ENCODE results near the gene LRCH1. TPM values are rescaled to one million over a fixed set of nuclear protein-coding genes. Genes with fewer than 3 reads are reported as not detected.

The LRCH1 gene
- total and polyA plus RNA-seq, 11 donors, result 4.5 to 20.1 (median 12.5) TPM

DNA sequence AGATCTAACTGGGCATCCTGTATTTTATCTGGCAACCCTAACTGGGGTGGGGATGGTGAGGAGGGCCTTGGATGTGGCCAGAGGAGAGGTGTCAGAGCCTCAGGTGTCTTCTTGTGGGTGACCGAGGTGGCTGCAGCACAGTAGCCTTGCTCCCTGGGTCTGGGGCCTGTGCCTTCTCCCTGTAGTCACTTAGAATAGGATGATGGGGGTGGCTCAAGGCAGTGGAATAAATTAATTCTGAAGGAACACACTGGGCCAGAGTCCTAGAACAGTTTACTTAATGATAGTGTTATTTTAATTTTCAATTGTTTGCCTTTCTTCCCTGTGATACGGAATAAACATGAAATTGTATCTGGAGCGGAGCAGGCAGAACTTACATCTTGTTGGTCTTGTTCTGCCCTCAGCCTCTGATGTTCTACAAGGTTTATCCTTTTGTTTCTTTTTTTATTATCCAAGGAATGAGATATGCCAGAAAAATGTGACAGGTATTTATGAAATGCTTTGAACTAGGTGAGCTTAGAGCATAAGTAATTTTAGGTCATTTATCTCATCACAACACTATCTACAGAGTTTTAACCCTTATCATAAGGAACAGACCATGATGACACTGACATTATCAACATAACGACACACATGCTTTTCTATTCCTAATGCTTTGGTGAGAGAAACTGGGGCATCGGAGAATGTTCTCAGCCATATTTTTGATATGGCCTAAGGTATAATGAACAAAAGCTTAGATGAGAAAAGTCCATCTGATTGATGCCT lies 51.4 kb downstream of the LRCH1 start:
- Histone ChIP-seq H3K36me3 (no peaks in the 10 kb centered on the region), H3K27me3 (no peaks in the 10 kb centered on the region), H3K4me1 (peaks cover 15 to 96% (median 86%) of the 10 kb centered on the region in 12 donors), H3K27ac (peak overlapping the region in 11 of 12 donors; percentile 16 to 72 (median 61)), H3K9me3 (no peaks in the 10 kb centered on the region), H3K4me3 (no peak overlapping the region)
- no peak for TF ChIP-seq POLR2A (IDR thresholded peaks at IDR 0.05)
- DNase-seq, result no peak
- 79 to 82% (median 80%) methylated on average over 5 of the region's 5 CpGs for WGBS, 4 donors
- ATAC-seq, result peak in 2 of 4 donors; percentile 10 to 23
- intact Hi-C loops (cut with DNase I), result loop anchor here in 4 of 10 donors (5.0 to 10.0 kb wide), 3 partner anchors 47 to 52 kb away; partner anchors contain the start of gene LRCH1 (in 3 of the 4)

DNA sequence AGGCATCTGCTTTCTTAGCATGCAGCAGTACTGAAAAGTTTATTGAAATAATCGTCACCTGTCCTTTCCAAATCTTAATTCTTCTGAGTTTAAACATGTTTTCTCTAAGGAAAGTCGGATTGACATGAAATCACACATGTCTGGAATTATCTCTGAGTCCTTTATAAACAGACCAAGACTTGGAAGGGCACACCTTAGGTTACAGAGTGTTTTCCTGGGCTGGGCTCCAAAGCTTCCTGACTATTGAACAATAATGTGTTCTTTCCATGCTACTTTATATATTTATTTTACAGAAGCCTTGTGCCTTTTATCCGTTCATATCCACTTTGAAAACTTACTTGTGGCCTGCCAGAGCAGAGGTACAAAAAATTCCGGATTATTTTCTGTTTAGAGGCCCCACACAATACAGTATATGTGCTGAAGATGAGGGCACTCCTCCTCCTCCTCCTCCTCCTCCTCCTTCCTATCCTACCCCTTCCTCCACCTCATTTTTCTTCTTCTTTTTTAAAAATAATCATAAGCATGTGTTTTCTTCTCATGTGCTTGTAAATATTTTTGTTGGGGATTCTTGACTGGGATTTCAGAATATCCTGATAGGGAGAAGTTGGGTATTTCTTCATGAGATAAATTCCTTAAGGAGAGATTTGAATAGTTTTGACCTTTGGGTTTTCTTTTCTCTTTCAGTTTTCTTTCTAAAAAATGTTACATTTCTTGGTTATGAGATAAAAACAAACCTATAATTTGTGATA lies 52.3 kb downstream of the LRCH1 start:
- Histone ChIP-seq H3K27me3 (no peaks in the 10 kb centered on the region), H3K9me3 (no peaks in the 10 kb centered on the region), H3K36me3 (no peaks in the 10 kb centered on the region), H3K4me3 (no peak overlapping the region), H3K4me1 (peaks cover 15 to 94% (median 79%) of the 10 kb centered on the region in 12 donors), H3K27ac (peak overlapping the region; percentile 20 to 72 (median 61))
- ATAC-seq, result peak; percentile 48 to 72 (median 60)
- no peak for TF ChIP-seq POLR2A (IDR thresholded peaks at IDR 0.05)
- TF ChIP-seq, protein P1, sequence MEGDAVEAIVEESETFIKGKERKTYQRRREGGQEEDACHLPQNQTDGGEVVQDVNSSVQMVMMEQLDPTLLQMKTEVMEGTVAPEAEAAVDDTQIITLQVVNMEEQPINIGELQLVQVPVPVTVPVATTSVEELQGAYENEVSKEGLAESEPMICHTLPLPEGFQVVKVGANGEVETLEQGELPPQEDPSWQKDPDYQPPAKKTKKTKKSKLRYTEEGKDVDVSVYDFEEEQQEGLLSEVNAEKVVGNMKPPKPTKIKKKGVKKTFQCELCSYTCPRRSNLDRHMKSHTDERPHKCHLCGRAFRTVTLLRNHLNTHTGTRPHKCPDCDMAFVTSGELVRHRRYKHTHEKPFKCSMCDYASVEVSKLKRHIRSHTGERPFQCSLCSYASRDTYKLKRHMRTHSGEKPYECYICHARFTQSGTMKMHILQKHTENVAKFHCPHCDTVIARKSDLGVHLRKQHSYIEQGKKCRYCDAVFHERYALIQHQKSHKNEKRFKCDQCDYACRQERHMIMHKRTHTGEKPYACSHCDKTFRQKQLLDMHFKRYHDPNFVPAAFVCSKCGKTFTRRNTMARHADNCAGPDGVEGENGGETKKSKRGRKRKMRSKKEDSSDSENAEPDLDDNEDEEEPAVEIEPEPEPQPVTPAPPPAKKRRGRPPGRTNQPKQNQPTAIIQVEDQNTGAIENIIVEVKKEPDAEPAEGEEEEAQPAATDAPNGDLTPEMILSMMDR (IDR thresholded peaks at IDR 0.05), result no peak
- WGBS, 4 donors, result 21 to 35% (median 31%) methylated on average over 4 of the region's 4 CpGs
- intact Hi-C loops (cut with DNase I), result loop anchor here in 3 of 10 donors (5.0 to 10.0 kb wide), 4 partner anchors 37 to 53 kb away; partner anchors contain the start of gene LRCH1 (in 3 of the 3)
- DNase-seq, result peak in 3 of 5 donors; percentile 46 to 56 (median 51)

DNA sequence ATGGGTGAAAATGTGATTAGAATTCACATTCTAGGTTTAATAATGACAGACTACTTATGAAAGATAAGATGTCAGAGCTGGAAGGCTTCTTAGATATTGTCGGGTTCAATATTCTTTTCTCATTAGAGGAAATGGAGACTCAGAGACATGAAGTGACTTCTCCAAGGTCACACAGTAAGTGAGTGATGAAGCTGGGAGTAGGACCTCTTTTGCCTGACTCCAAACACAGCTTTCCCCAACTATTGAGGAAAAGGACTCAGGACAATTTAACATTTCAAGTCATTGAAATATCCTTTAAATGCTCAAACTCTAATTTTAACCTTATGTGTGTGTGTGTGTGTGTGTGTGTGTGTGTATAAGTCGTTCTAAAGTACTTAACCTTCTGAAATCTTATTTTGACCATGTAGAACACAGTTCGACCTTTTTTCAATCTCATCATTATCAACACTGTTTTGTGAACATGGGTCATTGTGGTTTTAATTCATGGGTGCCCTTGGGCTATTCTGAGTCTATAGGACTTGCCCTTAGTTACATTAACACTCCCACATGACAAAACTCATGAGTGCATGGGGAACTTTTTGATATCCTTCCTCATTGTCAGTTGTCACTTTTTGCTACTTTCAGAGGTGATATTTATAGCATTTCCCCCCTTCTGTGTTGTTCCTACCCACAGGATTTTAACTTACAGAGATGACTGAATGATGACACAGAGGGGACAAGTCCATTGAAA lies 53.0 kb downstream of the LRCH1 start:
- Histone ChIP-seq H3K27me3 (no peaks in the 10 kb centered on the region), H3K27ac (peak overlapping the region; percentile 20 to 72 (median 61)), H3K4me3 (no peak overlapping the region), H3K4me1 (peaks cover 15 to 89% (median 74%) of the 10 kb centered on the region in 12 donors), H3K36me3 (no peaks in the 10 kb centered on the region), H3K9me3 (no peaks in the 10 kb centered on the region)
- TF ChIP-seq, protein P1 (IDR thresholded peaks at IDR 0.05), result no peak
- no peak for TF ChIP-seq POLR2A (IDR thresholded peaks at IDR 0.05)
- WGBS, 4 donors, result 58 to 75% (median 61%) methylated on average over 3 of the region's 3 CpGs
- intact Hi-C loops (cut with DNase I), result loop anchor here in 3 of 10 donors (5.0 to 10.0 kb wide), 4 partner anchors 36 to 54 kb away; partner anchors contain the start of gene LRCH1 (in 3 of the 3)
- ATAC-seq (peak in 1 of 4 donors; percentile 4), DNase-seq (no peak)

DNA sequence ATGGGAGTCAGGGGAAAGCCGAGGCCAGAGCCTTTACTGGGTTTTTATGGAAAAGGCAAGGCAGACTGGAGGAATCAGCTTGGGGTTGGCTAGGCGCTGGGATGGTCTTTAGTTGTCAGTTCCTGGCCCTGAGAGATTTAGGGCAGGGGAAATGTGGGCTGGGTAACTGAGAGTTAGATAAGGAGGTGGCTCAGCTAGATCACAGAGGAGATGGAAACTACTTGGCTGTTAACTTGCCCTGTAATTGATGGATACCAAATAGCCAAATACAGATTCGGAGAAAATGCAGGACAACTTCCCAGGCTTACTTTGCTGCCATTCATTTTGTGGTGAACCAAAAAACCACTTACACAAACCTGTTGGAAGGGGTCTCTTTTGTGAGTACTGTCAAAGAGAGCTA lies 54.0 kb downstream of the LRCH1 start:
- ATAC-seq, result no peak
- Histone ChIP-seq H3K36me3 (no peaks in the 10 kb centered on the region), H3K4me1 (peaks cover 15 to 79% (median 70%) of the 10 kb centered on the region in 12 donors), H3K9me3 (no peaks in the 10 kb centered on the region), H3K27ac (peak overlapping the region in 11 of 12 donors; percentile 5 to 72 (median 35)), H3K4me3 (no peak overlapping the region), H3K27me3 (no peaks in the 10 kb centered on the region)
- TF ChIP-seq POLR2A (IDR thresholded peaks at IDR 0.05), result no peak
- TF ChIP-seq, protein P1 (IDR thresholded peaks at IDR 0.05), result no peak
- 74 to 91% (median 81%) methylated on average over 3 of the region's 3 CpGs for WGBS, 4 donors
- no peak for DNase-seq
- intact Hi-C loops (cut with DNase I), result loop anchor here in 3 of 10 donors (5.0 to 10.0 kb wide), 4 partner anchors 35 to 55 kb away; partner anchors contain the start of gene LRCH1 (in 3 of the 3)
